Left lung (tissue), 10 donors: Measurements from ENCODE around the gene KRTAP13-1. TPM values are rescaled to one million over a fixed set of nuclear protein-coding genes. Genes with fewer than 3 reads are reported as not detected.

Experiments used
- ATAC-seq: fragments of 200-7000 bp; cut with Tn5 transposase; one replicate; pipeline ENCODE4 v1.9.1; 2020; ENCODE audit warnings: moderate library complexity
- DNase-seq, 4 donors: peaks; one replicate each; pipeline ENCODE4 v3.0.0-alpha.2; 2013 to 2020
- H3K27ac ChIP-seq, 2 donors: fragments of 200-600 bp; sonication (generic) in 1 of 2; one replicate each; pipeline versions ENCODE4 v1.5.0 to v1.8.0; 2020 to 2021
- H3K27me3 ChIP-seq, 2 donors: fragments of 200-600 bp; sonication (generic) in 1 of 2; one replicate each; pipeline versions ENCODE4 v1.5.0 to v1.8.0; 2020 to 2021
- H3K36me3 ChIP-seq, 2 donors: fragments of 200-600 bp; sonication (generic) in 1 of 2; one replicate each; pipeline versions ENCODE4 v1.5.0 to v1.8.0; 2020 to 2021
- H3K4me1 ChIP-seq, 2 donors: fragments of 200-600 bp; one replicate each; pipeline ENCODE4 v1.8.0; 2021
- H3K4me3 ChIP-seq, 2 donors: fragments of 200-600 bp; sonication (generic) in 1 of 2; one replicate each; pipeline versions ENCODE4 v1.5.0 to v1.8.0; 2020 to 2021; ENCODE audit warnings: mild to moderate bottlenecking in 1 of 2
- H3K9me3 ChIP-seq, 2 donors: fragments of 200-600 bp; sonication (generic) in 1 of 2; one replicate each; pipeline versions ENCODE4 v1.5.0 to v1.8.0; 2020 to 2021
- CTCF ChIP-seq, 2 donors: fragments of 200-600 bp; sonication (generic) in 1 of 2; IDR thresholded peaks; one replicate each; pipeline versions ENCODE4 v1.5.0 to v1.8.0; 2021; ENCODE audit warnings: antibody characterized with exemption in 2 of 2
- intact Hi-C, 2 donors: fragments of 100-400 bp; cut with DNase I; formaldehyde crosslinking; loops; one replicate each; pipeline versions ENCODE4 v1.11.2 to v1.14.2; 2022
- polyA plus RNA-seq, 6 donors: library from polyadenylated mRNA; unstranded; fragments of 120-200 nt; gene quantifications; one replicate each; pipeline ENCODE4 v1.2.1, GENCODE V29; 2013; ENCODE audit not compliant: insufficient read length in 6 of 6
- total RNA-seq, 2 donors: library from RNA; stranded (reverse); fragmentation: NEBNext Ultra II Directional; extraction: Animal tissue kit (Norgen Biotek cat#: 25700); gene quantifications; one replicate each; pipeline ENCODE4 v1.2.1, GENCODE V29; 2021
- donor health status: DM: no; HTN: yes; CAD: no.
- donor health status: DM: no; HTN: no; CAD: no.

The KRTAP13-1 gene
- total and polyA plus RNA-seq, 8 donors = not detected

- no peak for TF ChIP-seq CTCF (IDR thresholded peaks at IDR 0.05)
Measured at GRCh38 chr21:30415993-30416392, 20.2 kb downstream of the KRTAP13-1 start.

GRCh38 chr21:30425826-30426225 is 30.0 kb downstream of the KRTAP13-1 start, which contains the start of gene KRTAP13-3:
Gene KRTAP13-3, minus strand, starts transcription at chr21:30425926. Its CDS starts 14 bp downstream, at chr21:30425912.
- Histone ChIP-seq H3K27me3 (no peaks in the 10 kb centered on the region), H3K4me1 (no peaks in the 10 kb centered on the region), H3K4me3 (no peak within 1 kb of the TSS), H3K27ac (no peak within 1 kb of the TSS), H3K36me3 (no peaks in the 10 kb centered on the region), H3K9me3 (no peaks in the 10 kb centered on the region)
- no peak for DNase-seq
- intact Hi-C loops = no loop called here
- TF ChIP-seq CTCF (IDR thresholded peaks at IDR 0.05) = no peak
- no peak for ATAC-seq

More at GRCh38 chr21:30415993-30416392, 20.2 kb downstream of the KRTAP13-1 start:
- DNase-seq (no peak), ATAC-seq (no peak)
- no peaks in the 10 kb centered on the region for H3K27me3 ChIP-seq
- H3K9me3 ChIP-seq = no peaks in the 10 kb centered on the region
- no peaks in the 10 kb centered on the region for H3K36me3 ChIP-seq
- intact Hi-C loops = no loop called here
- H3K4me1 ChIP-seq = no peaks in the 10 kb centered on the region
- no peak overlapping the region for H3K4me3 ChIP-seq
- no peak overlapping the region for H3K27ac ChIP-seq

- no peak for DNase-seq
- no peaks in the 10 kb centered on the region for H3K9me3 ChIP-seq
- H3K36me3 ChIP-seq = no peaks in the 10 kb centered on the region
- H3K27me3 ChIP-seq = no peaks in the 10 kb centered on the region
- TF ChIP-seq CTCF (IDR thresholded peaks at IDR 0.05) = no peak
- H3K4me1 ChIP-seq = no peaks in the 10 kb centered on the region
- no peak overlapping the region for H3K4me3 ChIP-seq
- ATAC-seq = no peak
- intact Hi-C loops = no loop called here
- no peak overlapping the region for H3K27ac ChIP-seq
Measured at GRCh38 chr21:30426731-30427130, 30.9 kb downstream of the KRTAP13-1 start.

GRCh38 chr21:30430170-30430655 is 34.4 kb downstream of the KRTAP13-1 start, which contains the start of gene KRTAP13-4:
Gene KRTAP13-4, plus strand, starts transcription at chr21:30430220. Its CDS starts 56 bp downstream, at chr21:30430276.
- Histone ChIP-seq H3K4me1 (no peaks in the 10 kb centered on the region), H3K27me3 (no peaks in the 10 kb centered on the region), H3K4me3 (no peak within 1 kb of the TSS), H3K36me3 (no peaks in the 10 kb centered on the region), H3K27ac (no peak within 1 kb of the TSS), H3K9me3 (no peaks in the 10 kb centered on the region)
- peak in 1 of 4 donors; percentile 30 for DNase-seq
- no peak for ATAC-seq
- intact Hi-C loops = no loop called here
- no peak for TF ChIP-seq CTCF (IDR thresholded peaks at IDR 0.05)

GRCh38 chr21:30434033-30434631 is 38.3 kb downstream of the KRTAP13-1 start:
- peak; percentile 47 to 50 for TF ChIP-seq CTCF (IDR thresholded peaks at IDR 0.05)
- intact Hi-C loops = no loop called here
- DNase-seq (peak in 1 of 4 donors; percentile 10), ATAC-seq (peak; percentile 86)
- H3K36me3 ChIP-seq = no peaks in the 10 kb centered on the region
- no peaks in the 10 kb centered on the region for H3K27me3 ChIP-seq
- H3K27ac ChIP-seq = no peak overlapping the region
- H3K4me3 ChIP-seq = no peak overlapping the region
- no peaks in the 10 kb centered on the region for H3K4me1 ChIP-seq
- no peaks in the 10 kb centered on the region for H3K9me3 ChIP-seq
